Liver (tissue), 3 donors: ENCODE data around the gene STAT3.
"Not testable (repeated sequence)": the region's sequence is repeated elsewhere in the genome, so short reads cannot be mapped to it uniquely, and the experiment has no call there.

Experiments
- CTCF ChIP-seq: fragments of 150-350 bp; IDR thresholded peaks from 2 replicates; pipeline ENCODE4 v1.5.1; 2017; ENCODE audit warnings: improper control_type of control experiment, low read depth, low read length; ENCODE audit not compliant: missing input control
- JUND ChIP-seq, 2 donors: IDR thresholded peaks; 2 replicates each; pipeline ENCODE4 v1.6.1; 2016; ENCODE audit warnings: antibody characterized with exemption in 2 of 2
- SP1 ChIP-seq: IDR thresholded peaks from 2 replicates; pipeline ENCODE4 v1.6.1; 2018; ENCODE audit warnings: antibody characterized with exemption, mild to moderate bottlenecking
- YY1 ChIP-seq: IDR thresholded peaks from 2 replicates; pipeline ENCODE4 v1.6.1; 2016; ENCODE audit warnings: antibody characterized with exemption, mild to moderate bottlenecking
- donor health status: healthy.
- donor health status: healthy.

GRCh38 chr17:42366176-42367023, 21.8 kb downstream of the STAT3 start:
- TF ChIP-seq JUND (IDR thresholded peaks at IDR 0.05); CTCF; SP1; YY1: not testable (repeated sequence)
